Esophagus squamous epithelium (tissue), 5 donors: ENCODE data around the gene SPAAR. TPM values are rescaled to one million over a fixed set of nuclear protein-coding genes. Genes with fewer than 3 reads are reported as not detected.
"Not testable (repeated sequence)": the region's sequence is repeated elsewhere in the genome, so short reads cannot be mapped to it uniquely, and the experiment has no call there.

Experiments used
- DNase-seq: peaks from one replicate; lab custom pipeline; 2025; lab: John Stamatoyannopoulos, UW
- H3K27ac ChIP-seq, 4 donors: fragments of 200-600 bp; sonication (generic); one replicate each; pipeline ENCODE4 v1.5.1; 2016 to 2019; ENCODE audit warnings: mild to moderate bottlenecking in 1 of 4
- H3K27me3 ChIP-seq, 4 donors: fragments of 200-600 bp; sonication (generic); 1 replicate in 3 of 4; 2 replicates in 1 of 4; pipeline versions ENCODE4 v1.5.1 to v1.6.0; 2017 to 2021; ENCODE audit warnings: antibody characterized with exemption in 1 of 4
- H3K36me3 ChIP-seq, 3 donors: fragments of 200-600 bp; sonication (generic); one replicate each; pipeline ENCODE4 v1.5.1; 2016 to 2019
- H3K4me1 ChIP-seq, 3 donors: fragments of 200-600 bp; sonication (generic); one replicate each; pipeline ENCODE4 v1.5.1; 2017 to 2019
- H3K4me3 ChIP-seq, 4 donors: fragments of 200-600 bp; sonication (generic); 1 replicate in 3 of 4; 2 replicates in 1 of 4; pipeline ENCODE4 v1.5.1; 2016 to 2019; ENCODE audit warnings: mild to moderate bottlenecking in 2 of 4, moderate library complexity in 1 of 4
- H3K9me3 ChIP-seq, 3 donors: fragments of 200-600 bp; sonication (generic); one replicate each; pipeline ENCODE4 v1.5.1; 2016 to 2019
- POLR2A ChIP-seq, 4 donors: fragments of 450-650 bp; IDR thresholded peaks; one replicate each; pipeline ENCODE4 v1.6.1; 2017; ENCODE audit warnings: antibody characterized with exemption in 4 of 4, mild to moderate bottlenecking in 4 of 4, moderate library complexity in 3 of 4
- WGBS, 2 donors: methylation state at CpG; one replicate each; pipeline ENCODE4 v1.1.5; 2018; 5-methylcytosine and 5-hydroxymethylcytosine counted together
- intact Hi-C: fragments of 100-400 bp; cut with DNase I; formaldehyde crosslinking; loops from one replicate; pipeline ENCODE4 v1.15.0; 2022
- total RNA-seq, 4 donors: library from RNA; depleted of rRNA; stranded (reverse); fragments of >200 nt; gene quantifications; one replicate each; pipeline ENCODE4 v1.1.0, GENCODE V29; 2016
- TF ChIP-seq, protein P1 (sequence below), 6 experiments: fragments of 450-650 bp in 4 of 6; fragments of 200-600 bp in 2 of 6; sonication (generic) in 2 of 6; IDR thresholded peaks; one replicate each; pipeline ENCODE4 v1.5.1; 2016 to 2019; ENCODE audit warnings: antibody characterized with exemption in 6 of 6, mild to moderate bottlenecking in 4 of 6, moderate library complexity in 4 of 6
- donor health status: DM: yes; HTN: yes; CAD: no.

The SPAAR gene
- total RNA-seq, 4 donors from 2014 or later, result 0.22 to 1.1 TPM; not detected in 2

DNA sequence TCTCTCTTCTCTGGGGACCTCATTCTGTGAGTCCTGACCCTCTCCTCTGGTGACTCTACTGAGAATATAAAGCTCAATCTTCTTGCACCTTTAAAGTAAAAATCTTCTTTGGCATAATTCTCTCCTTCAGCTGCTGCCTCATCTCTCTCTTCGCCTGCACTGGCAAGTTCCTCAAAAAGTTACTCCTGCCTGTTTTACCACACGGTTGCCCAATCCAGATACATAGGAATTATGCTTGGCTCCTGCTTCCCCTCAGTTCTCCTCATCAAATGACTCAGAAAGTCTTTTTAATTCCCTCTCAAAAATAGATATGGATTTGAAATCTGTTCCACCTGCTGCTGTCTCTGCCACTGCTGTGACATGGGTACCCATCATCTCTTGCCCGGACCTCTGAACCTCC is 17.6 kb upstream of the SPAAR start:
- DNase-seq, result no peak
- intact Hi-C loops, result no loop called here
- H3K4me1 ChIP-seq, result no peaks in the 10 kb centered on the region
- H3K27ac ChIP-seq, result no peak overlapping the region
- peaks cover 0 to 45% (median 0%) of the 10 kb centered on the region in 4 donors for H3K27me3 ChIP-seq
- TF ChIP-seq, protein P1, sequence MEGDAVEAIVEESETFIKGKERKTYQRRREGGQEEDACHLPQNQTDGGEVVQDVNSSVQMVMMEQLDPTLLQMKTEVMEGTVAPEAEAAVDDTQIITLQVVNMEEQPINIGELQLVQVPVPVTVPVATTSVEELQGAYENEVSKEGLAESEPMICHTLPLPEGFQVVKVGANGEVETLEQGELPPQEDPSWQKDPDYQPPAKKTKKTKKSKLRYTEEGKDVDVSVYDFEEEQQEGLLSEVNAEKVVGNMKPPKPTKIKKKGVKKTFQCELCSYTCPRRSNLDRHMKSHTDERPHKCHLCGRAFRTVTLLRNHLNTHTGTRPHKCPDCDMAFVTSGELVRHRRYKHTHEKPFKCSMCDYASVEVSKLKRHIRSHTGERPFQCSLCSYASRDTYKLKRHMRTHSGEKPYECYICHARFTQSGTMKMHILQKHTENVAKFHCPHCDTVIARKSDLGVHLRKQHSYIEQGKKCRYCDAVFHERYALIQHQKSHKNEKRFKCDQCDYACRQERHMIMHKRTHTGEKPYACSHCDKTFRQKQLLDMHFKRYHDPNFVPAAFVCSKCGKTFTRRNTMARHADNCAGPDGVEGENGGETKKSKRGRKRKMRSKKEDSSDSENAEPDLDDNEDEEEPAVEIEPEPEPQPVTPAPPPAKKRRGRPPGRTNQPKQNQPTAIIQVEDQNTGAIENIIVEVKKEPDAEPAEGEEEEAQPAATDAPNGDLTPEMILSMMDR (IDR thresholded peaks at IDR 0.05), result no peak
- TF ChIP-seq POLR2A (IDR thresholded peaks at IDR 0.05), result no peak
- H3K9me3 ChIP-seq, result no peaks in the 10 kb centered on the region
- no peaks in the 10 kb centered on the region for H3K36me3 ChIP-seq
- H3K4me3 ChIP-seq, result no peak overlapping the region
- 49 to 58% methylated on average over 3 of the region's 3 CpGs for WGBS, 2 donors

- Histone ChIP-seq H3K4me3 (no peak overlapping the region), H3K27ac (no peak overlapping the region), H3K36me3 (no peaks in the 10 kb centered on the region), H3K4me1 (no peaks in the 10 kb centered on the region), H3K27me3 (peaks cover 0 to 45% (median 0%) of the 10 kb centered on the region in 4 donors), H3K9me3 (no peaks in the 10 kb centered on the region)
- no peak for TF ChIP-seq POLR2A (IDR thresholded peaks at IDR 0.05)
- TF ChIP-seq, protein P1 (IDR thresholded peaks at IDR 0.05), result no peak
- no peak for DNase-seq
- intact Hi-C loops, result no loop called here
- WGBS, 2 donors, result 45 to 88% methylated on average over 1 of the region's 1 CpG
These were observed 17.2 kb upstream of the SPAAR start for GRCh38 chr9:35892051-35892450.

DNA sequence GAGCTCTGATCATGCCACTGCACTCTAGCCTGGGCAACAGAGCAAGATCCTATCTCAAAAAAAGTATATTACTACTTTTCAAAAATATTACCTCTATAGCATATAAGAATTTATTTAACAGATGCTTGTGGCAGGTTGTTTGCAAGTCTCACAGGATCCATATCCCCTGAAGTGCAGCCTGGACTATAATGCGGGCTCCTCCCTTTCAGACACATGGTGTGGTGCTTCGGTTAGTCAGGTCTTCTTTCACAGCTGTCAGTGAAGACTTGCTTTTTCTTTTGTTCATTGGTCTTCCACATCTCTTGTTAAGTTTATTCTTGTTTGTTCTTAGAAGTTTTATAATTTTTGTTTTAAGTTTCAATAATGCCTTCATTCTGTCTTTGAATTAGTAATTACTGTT is 12.7 kb upstream of the SPAAR start:
- Histone ChIP-seq H3K9me3 (no peaks in the 10 kb centered on the region), H3K36me3 (no peaks in the 10 kb centered on the region), H3K27me3 (peaks cover 0 to 38% (median 0%) of the 10 kb centered on the region in 4 donors), H3K27ac (no peak overlapping the region), H3K4me3 (no peak overlapping the region), H3K4me1 (no peaks in the 10 kb centered on the region)
- intact Hi-C loops, result no loop called here
- DNase-seq, result no peak
- TF ChIP-seq POLR2A (IDR thresholded peaks at IDR 0.05), result no peak
- TF ChIP-seq, protein P1 (IDR thresholded peaks at IDR 0.05), result no peak
- WGBS, 2 donors, result 88 to 93% methylated on average over 2 of the region's 2 CpGs

GRCh38 chr9:35897376-35898099 is 11.8 kb upstream of the SPAAR start:
- H3K9me3 ChIP-seq, H3K27ac ChIP-seq, H3K4me3 ChIP-seq, H3K4me1 ChIP-seq, intact Hi-C loops, DNase-seq, H3K36me3 ChIP-seq: not testable (repeated sequence)
- H3K27me3 ChIP-seq, result peaks cover 0 to 35% (median 0%) of the 10 kb centered on the region in 4 donors
- WGBS, 2 donors, result 79 to 89% methylated on average over 7 of the region's 7 CpGs

- no peak overlapping the region for H3K4me3 ChIP-seq
- intact Hi-C loops, result no loop called here
- peaks cover 0 to 32% (median 0%) of the 10 kb centered on the region in 4 donors for H3K27me3 ChIP-seq
- peaks cover 0 to 4% (median 0%) of the 10 kb centered on the region in 3 donors for H3K4me1 ChIP-seq
- TF ChIP-seq, protein P1 (IDR thresholded peaks at IDR 0.05), result no peak
- TF ChIP-seq POLR2A (IDR thresholded peaks at IDR 0.05), result no peak
- H3K36me3 ChIP-seq, result no peaks in the 10 kb centered on the region
- no peak overlapping the region for H3K27ac ChIP-seq
- H3K9me3 ChIP-seq, result no peaks in the 10 kb centered on the region
- DNase-seq, result no peak
These were observed 11.0 kb upstream of the SPAAR start for GRCh38 chr9:35898337-35898736.
